GM19351 (cell line): ENCODE results near the gene KAZN.

Experiments used
- ATAC-seq: cut with Tn5 transposase; IDR thresholded peaks from one replicate; pipeline ENCODE4 v1.9.1; 2021; ENCODE audit warnings: mild to moderate bottlenecking, moderate library complexity; ENCODE audit not compliant: unreplicated experiment

Gene KAZN

GRCh38 chr1:14784790-14785773, 186.6 kb downstream of the KAZN start:
- no peak for ATAC-seq

GRCh38 chr1:14786109-14786675, 187.7 kb downstream of the KAZN start:
- ATAC-seq = no peak

- ATAC-seq = no peak
These were observed 188.2 kb downstream of the KAZN start for GRCh38 chr1:14786681-14787080.

- ATAC-seq = no peak
These were observed 189.1 kb downstream of the KAZN start for GRCh38 chr1:14787604-14788003.

- no peak for ATAC-seq
These were observed 189.6 kb downstream of the KAZN start for GRCh38 chr1:14788080-14788479.

GRCh38 chr1:14790982-14791381, 192.5 kb downstream of the KAZN start:
- ATAC-seq = no peak

GRCh38 chr1:14791654-14792053, 193.2 kb downstream of the KAZN start:
- no peak for ATAC-seq

- no peak for ATAC-seq
These were observed 195.8 kb downstream of the KAZN start for GRCh38 chr1:14794136-14794768.

- no peak for ATAC-seq
These were observed 196.4 kb downstream of the KAZN start for GRCh38 chr1:14794906-14795305.

GRCh38 chr1:14795589-14795988, 197.1 kb downstream of the KAZN start:
- no peak for ATAC-seq

- ATAC-seq = no peak
These were observed 201.5 kb downstream of the KAZN start for GRCh38 chr1:14800014-14800413.

- no peak for ATAC-seq
These were observed 202.1 kb downstream of the KAZN start for GRCh38 chr1:14800500-14801076.

- no peak for ATAC-seq
These were observed 204.7 kb downstream of the KAZN start for GRCh38 chr1:14803002-14803789.

GRCh38 chr1:14804626-14805025, 206.1 kb downstream of the KAZN start:
- ATAC-seq = no peak

GRCh38 chr1:14806772-14807171, 208.3 kb downstream of the KAZN start:
- no peak for ATAC-seq

- no peak for ATAC-seq
These were observed 210.3 kb downstream of the KAZN start for GRCh38 chr1:14808768-14809167.

- ATAC-seq = no peak
These were observed 210.9 kb downstream of the KAZN start for GRCh38 chr1:14809191-14809981.

GRCh38 chr1:14810595-14811361, 212.3 kb downstream of the KAZN start:
- no peak for ATAC-seq

- ATAC-seq = no peak
These were observed 213.1 kb downstream of the KAZN start for GRCh38 chr1:14811573-14811972.
